GM18517 (cell line): Measurements from ENCODE around the gene POTEJ.
"Not testable (repeated sequence)": the region's sequence is repeated elsewhere in the genome, so short reads cannot be mapped to it uniquely, and the experiment has no call there.

Experiments used
- ATAC-seq: cut with Tn5 transposase; IDR thresholded peaks from one replicate; pipeline ENCODE4 v1.9.1; 2021; ENCODE audit warnings: mild to moderate bottlenecking, moderate library complexity; ENCODE audit not compliant: unreplicated experiment

Gene POTEJ

DNA sequence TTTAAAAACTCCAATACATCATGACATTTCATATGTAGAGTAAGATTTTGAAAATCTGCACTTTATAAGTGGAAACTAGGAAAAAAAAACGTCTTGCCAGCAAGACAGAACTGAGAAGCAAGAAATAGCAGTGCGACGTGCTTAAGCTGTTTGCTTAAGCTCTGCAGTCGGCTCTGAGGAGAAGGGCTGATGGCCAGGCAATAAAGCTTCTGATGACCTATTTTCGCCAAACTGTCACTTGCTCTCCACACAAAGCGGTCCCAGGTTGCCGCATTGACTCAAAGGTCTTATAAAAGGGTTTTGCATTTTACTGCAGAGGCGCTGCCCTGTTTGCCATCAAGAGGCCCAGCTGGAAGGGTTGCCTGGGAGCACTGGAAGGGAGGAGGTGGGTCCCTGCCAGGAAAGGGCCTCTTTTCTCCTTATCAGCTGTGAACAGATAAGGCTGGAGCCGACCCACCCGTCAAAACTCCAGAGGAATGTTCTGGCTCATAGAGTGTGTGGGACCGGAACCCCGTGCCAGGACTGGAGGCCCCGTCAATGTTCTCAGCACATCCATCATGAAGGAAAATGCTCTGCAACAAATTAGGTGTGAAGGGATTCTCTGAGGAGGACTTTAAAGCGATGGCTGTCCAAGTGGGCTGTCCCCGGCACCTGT lies 9.5 kb upstream of the POTEJ start:
- not testable (repeated sequence) for ATAC-seq

DNA sequence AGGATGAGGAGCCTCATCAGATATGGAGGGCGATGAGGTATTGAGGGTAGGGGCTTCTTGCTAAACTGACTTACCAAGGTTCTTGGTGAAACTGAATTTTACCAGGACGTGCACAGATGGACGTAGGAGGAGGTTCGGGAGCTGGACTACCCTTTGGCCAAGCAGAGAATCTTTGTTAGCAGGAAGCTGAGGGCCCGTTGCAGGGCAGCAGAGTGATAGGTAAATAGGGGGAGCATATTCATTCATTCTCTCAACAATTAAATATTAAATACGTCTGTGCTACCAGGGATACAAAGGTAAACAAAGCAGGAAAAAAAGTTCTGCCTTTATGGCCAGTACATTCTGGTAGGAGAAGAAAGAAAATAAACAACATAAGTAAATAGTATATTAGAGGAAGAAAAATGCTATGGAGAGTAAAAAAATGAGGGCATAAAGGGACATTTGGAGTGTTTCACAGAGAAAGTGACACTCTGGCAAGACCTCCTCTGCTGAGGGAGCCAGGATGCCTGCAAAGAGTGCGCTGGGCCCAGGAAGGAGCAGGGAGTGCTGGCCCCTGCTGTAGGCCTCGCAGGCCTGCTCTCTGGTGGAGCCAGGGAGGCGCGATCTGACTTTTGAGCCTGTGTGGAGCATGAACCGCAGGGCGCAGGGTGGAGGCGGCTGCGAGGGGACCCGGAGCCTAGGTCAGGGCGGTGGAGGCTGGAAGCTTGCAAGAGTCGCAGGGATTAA lies 2.8 kb upstream of the POTEJ start:
- not testable (repeated sequence) for ATAC-seq

GRCh38 chr2:130609002-130609920 lies 2.0 kb upstream of the POTEJ start:
- not testable (repeated sequence) for ATAC-seq

GRCh38 chr2:130610486-130610885 lies 754 bp upstream of the POTEJ start:
- ATAC-seq = not testable (repeated sequence)

GRCh38 chr2:130628784-130629475 lies 17.7 kb downstream of the POTEJ start:
- ATAC-seq = not testable (repeated sequence)

GRCh38 chr2:130638973-130639372 lies 27.7 kb downstream of the POTEJ start:
- ATAC-seq = not testable (repeated sequence)

DNA sequence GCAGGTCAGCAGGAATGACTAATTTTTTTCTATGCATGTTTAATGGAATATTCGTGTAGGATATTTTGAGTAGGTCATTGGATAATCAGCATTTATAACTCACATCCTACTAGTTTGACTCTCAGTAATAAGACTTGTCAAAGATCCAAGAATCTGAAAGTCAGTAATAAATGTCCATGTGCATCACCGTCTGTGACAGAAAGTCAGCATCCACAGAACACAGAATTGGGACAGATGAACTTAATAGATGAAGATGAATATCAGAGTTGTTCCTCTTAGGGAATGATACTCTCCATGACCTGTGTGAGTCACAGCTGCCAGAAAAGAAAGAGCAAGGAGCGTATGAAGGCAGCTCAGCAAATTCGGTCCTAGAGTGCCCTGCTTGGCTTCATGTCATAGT lies 30.4 kb downstream of the POTEJ start:
- ATAC-seq = not testable (repeated sequence)

GRCh38 chr2:130649285-130649684 lies 38.0 kb downstream of the POTEJ start:
- not testable (repeated sequence) for ATAC-seq

DNA sequence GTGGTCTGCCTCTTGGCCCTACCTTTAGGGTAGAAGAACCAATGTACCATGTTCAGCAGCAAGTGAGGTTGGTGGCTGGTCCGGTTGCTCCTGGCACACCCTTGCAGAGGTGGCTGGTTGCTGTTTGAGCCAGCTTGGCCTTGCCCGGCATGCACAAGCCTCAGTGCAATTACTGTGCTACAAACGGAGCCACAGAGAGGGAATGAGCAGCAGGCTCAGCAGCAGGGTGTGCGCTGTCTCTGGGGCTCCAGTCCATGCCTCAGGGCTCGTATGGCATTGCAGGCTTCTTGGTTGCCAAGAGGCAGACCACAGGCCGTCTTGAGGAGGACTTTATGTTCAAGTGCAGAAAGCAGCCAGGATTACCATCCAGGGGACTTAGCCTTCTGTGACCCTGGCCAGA lies 53.3 kb downstream of the POTEJ start:
- ATAC-seq = not testable (repeated sequence)

GRCh38 chr2:130665596-130665995 lies 54.4 kb downstream of the POTEJ start:
- ATAC-seq = not testable (repeated sequence)

- ATAC-seq = not testable (repeated sequence)
Observed at GRCh38 chr2:130667516-130667915, 56.3 kb downstream of the POTEJ start.

GRCh38 chr2:130670026-130670745 lies 58.9 kb downstream of the POTEJ start:
- ATAC-seq = not testable (repeated sequence)

DNA sequence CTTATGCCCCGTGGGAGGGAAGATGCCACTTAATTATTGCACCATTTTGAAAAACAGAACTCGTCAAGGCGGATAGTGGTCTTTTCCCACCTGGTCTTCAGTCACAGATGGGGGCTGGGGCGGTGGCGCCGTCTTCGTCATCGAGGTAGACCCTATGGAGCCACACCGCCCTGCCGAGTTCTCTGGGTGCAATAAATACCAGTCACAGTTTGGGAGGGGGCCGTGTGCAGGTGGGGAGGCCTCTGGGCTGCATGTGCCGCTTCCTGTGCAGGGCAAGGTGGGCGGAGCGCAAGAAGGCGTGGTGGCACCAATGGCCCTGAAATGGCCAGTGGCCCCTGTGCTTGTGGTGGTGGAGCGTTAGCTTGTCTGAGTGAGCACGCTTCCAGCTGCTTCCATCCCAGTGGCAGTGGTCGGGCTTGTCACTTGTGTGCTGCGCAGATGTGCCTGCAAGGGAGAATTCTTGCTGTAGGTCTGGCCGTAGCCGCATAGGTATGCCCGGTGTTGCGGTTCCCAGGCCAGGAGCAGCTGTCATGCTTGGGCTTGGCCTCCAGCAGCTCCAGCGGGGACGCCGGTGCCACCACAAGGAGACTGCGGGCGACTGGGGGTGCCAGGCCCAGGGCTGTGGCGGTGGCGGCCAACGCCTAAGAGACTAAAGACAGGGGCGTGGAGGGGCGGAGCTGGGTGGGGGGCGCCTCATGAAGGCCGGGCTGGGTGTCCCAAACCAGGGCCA lies 81.0 kb downstream of the POTEJ start:
- not testable (repeated sequence) for ATAC-seq

DNA sequence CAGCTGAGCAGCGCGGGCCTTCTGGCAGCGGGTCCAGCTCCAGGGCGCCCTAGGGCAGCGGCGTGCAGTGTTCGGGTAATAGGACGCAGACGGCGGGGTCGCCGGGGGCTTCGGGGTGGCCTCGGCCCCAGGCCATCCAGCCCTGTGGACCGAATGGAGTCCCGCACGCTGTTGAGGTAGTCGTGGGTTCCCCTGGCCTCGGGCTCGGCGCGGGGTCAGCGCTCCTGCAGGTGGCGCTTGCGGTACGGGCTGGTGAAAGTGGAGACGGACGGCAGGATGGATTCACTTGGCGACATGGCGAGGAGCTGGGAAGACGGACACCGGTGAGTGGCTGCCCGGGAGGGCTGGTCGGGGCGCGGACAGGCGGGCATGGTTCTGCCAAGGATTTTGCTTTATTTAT lies 82.2 kb downstream of the POTEJ start:
- ATAC-seq = not testable (repeated sequence)

DNA sequence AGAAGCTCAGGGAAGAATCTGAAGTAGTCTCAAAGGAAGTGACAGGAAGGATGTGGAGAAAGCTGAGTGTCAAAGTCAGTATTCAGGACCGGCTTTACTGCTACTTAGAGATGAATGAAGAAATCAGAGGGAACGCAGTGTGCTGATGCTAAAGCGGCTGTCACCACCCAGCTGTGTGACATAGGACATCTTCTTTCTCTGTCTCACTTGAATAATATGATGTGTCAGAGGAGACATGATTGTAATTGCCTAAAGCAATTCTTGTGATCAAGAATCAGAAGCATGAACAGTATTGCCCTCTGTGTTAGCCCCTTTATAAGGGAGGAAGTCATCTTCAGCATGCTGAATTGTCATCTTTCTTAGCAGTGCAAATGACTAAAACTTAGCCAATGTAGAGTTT lies 92.0 kb downstream of the POTEJ start:
- not testable (repeated sequence) for ATAC-seq
